CD4-positive, alpha-beta T cell treated with Interleukin-17A for 4 hours (primary cell): ENCODE results near the gene SCO2.

Source experiments
- DNase-seq: peaks from one replicate; pipeline ENCODE4 v3.0.0-alpha.2; 2020; ENCODE audit warnings: mixed read lengths

SCO2 gene

DNA sequence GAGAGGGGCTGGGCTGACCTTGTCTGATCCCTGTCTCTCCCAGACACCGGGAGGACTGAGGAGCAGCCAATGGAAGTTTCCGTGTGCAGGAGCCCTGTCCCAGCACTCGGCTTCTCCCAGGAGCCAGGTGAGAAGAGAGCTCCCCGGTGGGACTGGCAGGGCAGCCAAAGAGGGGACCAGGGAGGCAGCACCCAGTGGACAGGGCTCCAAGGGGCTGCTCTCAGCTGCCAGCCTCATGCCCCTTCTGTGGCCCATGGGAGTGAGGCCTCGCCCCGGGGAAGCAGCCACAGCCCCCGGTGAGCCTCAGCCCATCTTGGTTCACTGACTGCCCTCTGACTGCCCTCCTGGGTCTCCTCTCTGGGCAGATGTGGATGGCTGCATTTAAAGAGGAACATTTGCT, 6.8 kb downstream of the SCO2 start:
- DNase-seq = no peak

- DNase-seq = no peak
Measured at GRCh38 chr22:50517495-50518260, 7.7 kb downstream of the SCO2 start.

- DNase-seq = no peak
Measured at GRCh38 chr22:50516891-50517290, 8.5 kb downstream of the SCO2 start.

- DNase-seq = no peak
Measured at GRCh38 chr22:50516068-50516467, 9.3 kb downstream of the SCO2 start.

GRCh38 chr22:50513175-50513574, 12.2 kb downstream of the SCO2 start:
- DNase-seq = no peak

GRCh38 chr22:50508897-50509296, 16.5 kb downstream of the SCO2 start:
- no peak for DNase-seq

GRCh38 chr22:50507991-50508884, 17.2 kb downstream of the SCO2 start, which contains the start of gene NCAPH2:
TSS of gene NCAPH2 (plus strand) at chr22:50508224. CDS start at chr22:50508338, 114 bp downstream.
- DNase-seq = no peak

- peak; percentile 100 for DNase-seq
Measured at GRCh38 chr22:50507421-50507990, 17.9 kb downstream of the SCO2 start, which contains the start of gene LMF2. TSS of gene LMF2 (minus strand) at chr22:50507702. CDS start at chr22:50507675, 27 bp downstream.

DNA sequence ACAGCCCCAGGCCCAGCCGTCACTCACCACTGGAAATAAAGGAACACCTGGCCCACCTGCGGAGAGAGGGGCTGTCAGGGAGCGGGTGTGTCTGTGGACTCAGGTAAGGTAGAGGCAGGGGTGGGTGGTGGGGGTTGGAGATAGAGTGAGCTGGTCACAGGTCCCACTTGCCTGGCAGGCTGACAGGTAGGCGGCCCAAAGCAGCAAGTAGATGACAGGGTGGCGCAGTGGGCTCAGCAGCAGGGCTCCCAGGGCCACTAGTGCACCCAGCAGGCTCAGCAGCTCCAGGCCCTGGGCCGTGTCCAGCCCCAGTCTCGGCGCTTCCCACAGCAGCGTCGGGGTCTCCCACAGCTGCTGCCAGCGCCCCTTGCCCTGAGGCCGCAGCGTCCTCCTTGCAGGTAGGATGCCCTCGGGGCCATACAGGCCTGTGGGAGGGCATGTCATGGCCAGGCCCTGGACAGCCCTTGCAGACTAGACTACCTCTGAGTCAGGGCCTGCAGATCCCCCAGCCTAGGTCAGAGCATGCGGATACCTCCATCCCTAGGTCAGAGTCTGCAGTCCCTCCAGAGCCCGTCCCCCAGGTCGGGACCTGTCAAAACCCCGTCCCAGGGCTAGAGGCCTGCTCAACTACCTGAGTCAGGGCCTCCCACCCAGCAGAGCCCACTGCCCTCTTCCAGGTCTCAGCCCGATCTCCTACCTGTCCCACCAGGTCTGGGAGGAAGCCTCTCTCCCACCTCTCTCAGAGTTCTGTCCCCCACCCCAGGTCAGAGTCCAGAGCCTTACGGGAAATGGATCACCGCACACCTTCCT, 18.6 kb downstream of the SCO2 start:
- DNase-seq = peak; percentile 22

GRCh38 chr22:50505776-50506610, 19.4 kb downstream of the SCO2 start:
- no peak for DNase-seq

DNA sequence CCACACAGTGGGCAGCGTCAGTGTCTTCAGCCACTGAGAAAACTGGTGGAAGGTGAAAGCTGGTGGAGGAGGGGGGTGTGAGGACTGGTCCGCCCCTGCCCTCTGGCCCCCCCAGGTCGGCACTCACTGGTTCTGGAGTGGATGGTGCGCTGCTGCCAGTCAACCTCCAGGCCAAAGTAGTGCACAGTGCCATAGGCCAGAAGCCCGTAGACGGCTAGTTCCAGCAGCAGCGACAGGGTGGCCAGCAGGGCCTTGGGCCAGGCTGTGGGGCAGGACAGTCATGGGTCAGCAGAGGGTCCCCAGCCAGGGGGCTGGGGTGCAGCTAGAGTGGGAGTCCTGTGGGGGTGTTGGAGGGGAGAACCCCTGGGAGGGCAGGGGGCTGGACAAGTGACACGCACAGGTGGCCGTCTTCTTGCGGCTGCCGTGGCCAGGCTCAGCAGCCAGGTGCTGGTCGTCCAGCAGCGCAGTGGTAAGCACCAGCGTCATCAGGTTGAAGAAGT, 20.1 kb downstream of the SCO2 start:
- DNase-seq = no peak

- no peak for DNase-seq
Measured at GRCh38 chr22:50504369-50505211, 20.8 kb downstream of the SCO2 start.

GRCh38 chr22:50503475-50504145, 21.8 kb downstream of the SCO2 start:
- DNase-seq = no peak

DNA sequence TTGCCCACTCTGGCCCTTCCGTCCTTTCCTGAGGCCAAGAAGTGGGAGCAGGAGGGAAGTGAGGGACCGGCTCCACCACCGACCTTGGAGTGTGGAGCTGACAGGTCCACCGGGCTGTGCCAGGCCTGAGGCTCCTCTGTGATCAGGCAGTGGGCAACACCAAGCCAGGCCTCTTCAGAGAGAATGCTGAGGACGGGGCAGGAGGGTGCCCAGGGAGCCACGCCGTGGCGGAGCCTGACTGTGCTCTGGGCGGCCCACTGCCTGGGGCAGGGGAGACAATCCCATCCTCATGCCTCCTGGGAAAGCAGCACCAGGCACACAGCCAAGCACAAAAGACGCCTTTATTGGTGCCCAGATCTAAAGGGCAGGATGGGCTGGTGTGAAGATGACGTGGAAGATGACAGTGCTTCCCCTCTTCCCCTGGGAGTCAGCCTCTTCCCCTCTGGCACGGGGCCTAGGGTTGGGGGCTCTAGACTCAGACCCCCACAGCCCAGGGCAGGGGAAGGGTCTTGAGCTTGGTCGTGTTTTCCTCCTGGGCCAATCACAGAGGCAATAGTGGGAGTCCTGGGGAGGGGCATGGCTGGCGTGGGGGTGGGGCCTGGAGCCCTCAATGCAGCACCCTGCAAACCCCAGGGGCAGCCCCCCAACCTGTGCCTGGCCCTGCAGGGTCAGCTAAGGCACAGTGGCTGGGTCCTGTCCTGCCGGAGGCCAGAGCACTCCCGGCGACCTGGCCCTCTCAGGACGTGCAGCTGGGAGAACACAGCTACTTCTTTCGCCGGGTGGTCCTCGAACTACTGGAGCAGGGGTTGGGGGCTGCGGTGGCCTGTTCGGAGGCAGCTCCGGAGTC, 22.5 kb downstream of the SCO2 start:
- no peak for DNase-seq

- DNase-seq = no peak
Measured at GRCh38 chr22:50502096-50502495, 23.3 kb downstream of the SCO2 start.

GRCh38 chr22:50500452-50500851, 24.9 kb downstream of the SCO2 start:
- no peak for DNase-seq

GRCh38 chr22:50498322-50498890, 27.0 kb downstream of the SCO2 start:
- DNase-seq = peak; percentile 84

GRCh38 chr22:50497093-50497492, 28.3 kb downstream of the SCO2 start:
- DNase-seq = no peak
